ENCODE data around the gene BCAS3.
"Not testable (repeated sequence)": the region's sequence is repeated elsewhere in the genome, so short reads cannot be mapped to it uniquely, and the experiment has no call there.

The BCAS3 gene

DNA sequence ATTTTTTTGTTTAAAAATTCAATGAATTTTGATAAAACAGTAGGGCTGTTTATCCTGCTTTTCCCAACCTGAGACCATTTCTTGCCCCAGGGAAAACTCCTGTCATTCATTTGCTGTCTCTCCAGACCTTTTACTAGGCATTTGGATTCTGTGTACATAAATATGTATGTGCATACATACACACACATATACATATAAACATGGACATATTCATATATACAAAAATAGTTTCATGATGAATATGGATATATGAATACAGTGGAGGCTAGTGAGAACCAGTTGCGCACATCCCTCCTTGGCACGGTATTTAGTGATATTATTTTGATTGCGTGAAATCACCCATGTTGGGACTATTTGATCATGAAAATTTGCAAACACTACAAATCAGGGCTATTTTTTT, 269.9 kb downstream of the BCAS3 start:
- DNase-seq = no peak

DNA sequence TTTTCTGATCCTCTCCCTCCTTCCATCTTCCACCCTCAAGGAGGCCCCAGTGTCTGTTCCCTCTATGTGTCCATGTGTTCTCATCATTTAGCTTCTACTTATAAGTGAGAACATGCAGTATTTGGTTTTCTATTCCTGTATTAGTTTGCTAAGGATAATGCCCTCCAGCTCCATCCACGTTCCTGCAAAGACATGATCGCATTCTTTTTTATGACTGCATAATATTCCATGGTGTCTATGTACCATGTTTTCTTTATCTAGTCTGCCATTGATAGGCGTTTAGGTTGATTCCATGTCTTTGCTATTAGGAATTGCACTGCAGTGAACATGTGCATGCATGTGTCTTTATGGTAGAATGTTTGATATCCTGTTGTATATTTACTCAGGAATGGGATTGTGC, 275.1 kb downstream of the BCAS3 start:
- no peak for DNase-seq

DNA sequence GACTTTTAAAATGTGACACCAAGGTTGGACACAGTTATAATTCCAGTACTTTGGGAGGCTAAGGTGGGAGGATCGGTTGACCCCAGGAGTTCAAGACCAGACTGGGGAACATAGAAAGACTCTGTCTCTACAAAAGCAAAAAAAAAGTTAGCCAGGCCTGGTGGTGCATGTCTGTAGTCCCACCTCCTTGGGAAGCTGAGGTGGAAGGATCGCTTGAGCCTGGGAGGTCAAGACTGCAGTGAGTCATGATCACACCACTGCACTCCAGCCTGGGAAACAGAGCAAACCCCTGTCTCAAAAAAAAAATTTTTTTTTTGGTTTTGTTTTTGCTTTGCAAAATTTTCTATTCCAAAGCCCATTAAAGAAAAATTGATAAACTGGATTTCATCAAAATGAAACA, 281.4 kb downstream of the BCAS3 start:
- DNase-seq = no peak

DNA sequence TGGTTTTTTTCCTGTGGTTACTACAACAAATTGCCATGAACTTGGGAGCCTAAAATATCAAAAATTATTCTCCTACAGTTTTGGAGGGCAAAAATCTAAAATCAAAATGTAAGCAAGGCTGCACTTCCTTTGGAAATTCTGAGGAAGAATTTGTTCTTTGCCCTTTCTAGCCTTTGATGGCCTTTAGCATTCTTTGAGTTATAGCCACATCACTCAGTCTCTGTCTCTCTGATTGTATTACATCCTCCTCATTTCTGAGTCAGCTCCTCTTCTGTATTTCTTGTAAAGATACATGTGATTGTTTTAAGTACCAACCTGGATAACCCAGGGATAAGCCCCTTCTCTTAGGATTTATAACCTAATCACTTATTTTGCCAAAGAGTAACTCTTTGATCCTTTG, 282.0 kb downstream of the BCAS3 start:
- no peak for DNase-seq

DNA sequence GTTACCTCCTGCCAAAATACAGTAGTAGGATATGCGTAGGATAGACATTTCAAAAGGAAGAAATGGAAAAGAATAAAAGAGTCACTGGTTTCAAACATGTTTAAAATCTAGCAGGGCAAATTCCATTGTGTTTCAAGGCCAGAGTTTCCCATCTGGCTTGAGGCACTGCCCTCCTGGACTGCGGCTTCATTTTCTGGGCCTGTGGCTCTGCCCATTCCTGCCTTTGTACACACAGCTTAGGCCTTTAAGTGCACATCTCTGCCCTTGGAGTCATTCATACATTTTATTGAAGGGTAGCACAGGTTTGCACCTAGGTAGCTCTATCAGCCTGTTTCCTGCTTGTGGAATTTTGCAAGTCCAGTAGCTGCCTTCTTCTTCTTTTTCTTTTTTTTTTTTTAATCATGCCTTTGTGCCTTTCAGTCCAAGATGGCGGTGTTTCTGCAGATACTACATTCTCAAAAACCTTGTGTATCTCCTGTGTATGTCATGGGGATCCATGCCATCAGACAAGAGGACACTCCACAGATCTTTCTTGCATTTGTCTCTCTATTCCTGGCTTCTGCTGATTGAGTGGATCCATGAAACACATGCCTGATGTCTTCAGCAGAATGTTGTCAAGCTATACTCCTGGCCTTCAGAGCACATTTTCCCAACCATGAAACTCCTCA, 282.9 kb downstream of the BCAS3 start:
- no peak for DNase-seq

DNA sequence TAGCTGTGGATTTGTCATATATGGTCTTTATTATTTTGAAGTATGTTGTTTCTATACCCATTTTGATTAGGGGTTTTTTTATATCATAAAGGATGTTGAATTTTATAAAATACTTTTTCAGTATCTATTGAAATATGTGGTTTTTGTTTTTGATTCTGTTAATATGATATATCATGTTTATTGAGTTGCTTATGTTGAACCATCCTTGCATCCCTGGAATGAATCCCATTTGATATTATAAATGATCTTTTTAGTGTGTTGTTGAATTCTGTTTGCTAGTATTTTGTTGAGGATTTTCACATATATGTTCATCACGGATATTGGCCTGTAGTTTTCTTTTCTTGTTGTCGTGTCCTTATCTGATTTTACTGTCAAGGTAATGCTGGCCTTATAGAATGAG, 286.5 kb downstream of the BCAS3 start:
- no peak for DNase-seq

DNA sequence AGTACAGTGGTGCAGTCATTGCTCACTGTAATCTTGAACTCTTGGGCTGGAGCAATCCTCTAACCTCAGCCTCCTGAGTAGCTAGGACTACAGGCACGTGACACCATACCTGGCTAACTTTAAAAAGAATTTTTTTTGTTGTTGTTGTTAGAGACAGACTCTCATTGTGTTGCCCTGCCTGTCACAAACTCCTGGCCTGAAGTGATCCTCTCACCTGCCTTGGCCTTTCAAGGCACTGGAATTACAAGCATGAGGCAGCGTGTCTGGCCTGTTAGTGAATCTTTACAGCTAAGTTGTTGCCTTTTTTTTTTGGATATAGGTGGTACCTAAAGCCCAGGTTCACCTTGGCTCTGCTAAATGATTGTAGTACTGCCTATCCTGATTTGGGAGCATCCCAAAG, 290.6 kb downstream of the BCAS3 start:
- no peak for DNase-seq

DNA sequence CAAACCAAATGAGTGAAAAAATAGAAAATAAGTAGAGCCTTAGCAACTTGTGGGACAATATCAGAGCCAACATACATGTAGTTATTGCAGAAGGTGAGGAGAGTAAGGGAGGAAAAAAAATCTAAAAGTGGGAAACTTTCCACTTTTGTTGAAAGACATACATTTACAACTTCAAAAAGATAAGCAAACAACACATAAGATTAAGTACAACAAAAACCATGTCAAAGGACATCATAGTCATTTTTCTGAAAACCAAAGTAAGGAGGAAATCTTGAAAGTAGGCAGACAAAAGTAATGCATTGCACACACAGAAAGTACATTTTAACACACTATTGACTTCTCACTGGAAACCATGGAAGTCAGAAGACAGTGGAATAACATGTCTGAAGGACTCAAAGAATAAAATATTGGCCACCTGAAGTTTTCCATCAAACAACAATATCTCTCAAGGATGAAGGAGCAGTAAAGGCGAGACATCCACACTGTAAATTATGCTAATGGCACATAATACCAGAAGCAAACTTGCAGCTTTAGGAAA, 291.9 kb downstream of the BCAS3 start:
- no peak for DNase-seq

DNA sequence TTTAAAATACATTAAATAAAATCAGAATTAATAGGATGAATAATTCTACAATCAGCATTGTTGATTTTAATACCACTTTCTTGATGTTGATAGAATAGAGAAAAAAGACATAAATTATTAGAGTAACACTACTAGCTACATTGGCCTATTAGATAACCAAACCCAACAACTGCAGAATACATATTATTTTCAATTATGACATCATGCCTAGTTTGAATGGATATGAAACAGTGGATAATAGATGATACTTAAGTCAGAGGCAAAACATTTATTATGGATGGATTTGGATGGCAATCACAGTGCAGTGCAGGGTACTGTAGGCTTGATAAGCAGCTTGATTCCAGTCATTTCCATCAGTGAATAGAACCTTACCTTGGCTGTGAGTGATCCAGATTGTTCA, 293.1 kb downstream of the BCAS3 start:
- DNase-seq = no peak

DNA sequence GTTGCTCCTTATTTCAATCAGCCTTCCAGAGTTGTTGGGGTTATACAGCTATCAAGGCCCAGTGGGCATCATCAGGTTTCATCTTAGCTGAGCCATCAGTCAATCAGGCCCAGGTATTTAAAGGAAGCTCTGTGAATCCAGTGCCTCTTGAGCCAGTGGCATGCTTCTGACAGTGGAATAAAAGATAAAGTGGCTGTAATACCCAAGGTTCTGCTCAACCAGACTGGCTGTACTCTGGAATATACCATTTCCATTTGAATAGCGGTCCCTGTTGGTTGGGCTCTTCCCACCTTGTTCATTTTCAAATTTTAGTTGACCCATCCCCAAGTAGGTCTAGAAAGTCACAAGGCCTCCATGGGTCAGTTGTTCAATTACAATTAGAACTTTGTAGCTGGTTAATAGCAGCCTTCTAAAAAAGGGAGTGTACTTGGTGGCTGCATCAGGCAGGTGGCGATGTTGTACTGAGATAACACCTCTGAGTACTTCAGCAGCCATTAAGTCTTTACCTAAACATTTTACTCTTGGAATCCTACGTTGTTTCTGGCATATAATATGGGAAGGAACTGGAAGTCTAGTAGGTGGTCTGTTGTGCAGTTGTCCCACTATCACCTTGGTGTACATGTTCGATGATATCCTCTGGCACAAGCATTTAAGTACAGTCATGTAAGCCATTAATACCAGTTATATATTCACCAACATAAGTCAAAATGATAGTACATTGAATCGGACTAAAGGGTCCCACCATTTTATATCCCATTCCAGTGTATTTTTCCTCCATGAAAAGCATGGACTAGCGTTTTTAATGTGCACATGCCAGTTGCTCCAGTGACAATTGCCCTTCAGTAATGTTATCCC, 294.1 kb downstream of the BCAS3 start:
- peak; percentile 34 for DNase-seq

DNA sequence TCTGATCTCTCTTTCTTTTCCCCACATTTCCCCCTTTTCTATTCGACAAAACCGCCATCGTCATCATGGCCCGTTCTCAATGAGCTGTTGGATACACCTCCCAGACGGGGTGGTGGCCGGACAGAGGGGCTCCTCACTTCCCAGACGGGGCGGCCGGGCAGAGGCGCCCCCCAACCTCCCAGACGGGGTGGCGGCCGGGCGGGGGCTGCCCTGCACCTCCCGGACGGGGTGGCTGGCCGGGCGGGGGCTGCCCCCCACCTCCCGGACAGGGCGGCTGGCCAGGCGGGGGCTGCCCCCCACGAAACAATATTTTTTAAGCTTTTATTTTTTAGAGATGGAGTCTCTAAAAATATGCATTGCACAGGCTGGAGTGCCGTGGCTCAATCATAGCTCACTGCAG, 299.2 kb downstream of the BCAS3 start:
- DNase-seq = not testable (repeated sequence)

DNA sequence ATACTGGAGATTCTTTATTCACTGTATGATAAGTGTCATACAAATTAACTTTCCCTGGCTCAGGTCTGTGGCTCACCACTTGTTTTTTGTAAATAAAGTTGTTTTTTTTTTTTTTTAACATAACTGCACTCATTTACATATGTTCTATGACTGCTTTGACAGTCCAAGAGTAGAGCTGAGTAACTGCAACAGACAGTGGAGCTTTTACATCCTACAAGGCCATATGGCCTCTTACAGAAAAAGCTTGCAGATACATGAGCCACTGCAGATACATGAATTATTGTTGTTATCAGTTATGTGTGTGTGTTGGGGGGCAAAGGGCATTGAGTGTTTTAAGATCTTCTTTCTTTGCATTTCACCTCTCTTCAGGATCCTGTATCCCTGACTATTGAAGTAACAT, 311.7 kb downstream of the BCAS3 start:
- DNase-seq = no peak

DNA sequence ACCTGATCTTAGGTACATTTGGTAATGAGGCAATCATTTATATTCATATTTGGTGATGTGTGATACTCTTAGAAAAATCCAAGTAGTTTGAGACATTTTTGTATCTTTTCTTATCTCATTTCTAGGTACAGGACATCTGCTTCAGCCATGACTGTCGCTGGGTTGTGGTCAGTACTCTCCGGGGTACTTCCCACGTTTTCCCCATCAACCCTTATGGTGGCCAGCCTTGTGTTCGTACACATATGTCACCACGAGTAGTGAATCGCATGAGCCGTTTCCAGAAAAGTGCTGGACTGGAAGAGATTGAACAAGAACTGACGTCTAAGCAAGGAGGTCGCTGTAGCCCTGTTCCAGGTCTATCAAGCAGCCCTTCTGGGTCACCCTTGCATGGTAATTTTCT, 312.2 kb downstream of the BCAS3 start:
- no peak for DNase-seq

DNA sequence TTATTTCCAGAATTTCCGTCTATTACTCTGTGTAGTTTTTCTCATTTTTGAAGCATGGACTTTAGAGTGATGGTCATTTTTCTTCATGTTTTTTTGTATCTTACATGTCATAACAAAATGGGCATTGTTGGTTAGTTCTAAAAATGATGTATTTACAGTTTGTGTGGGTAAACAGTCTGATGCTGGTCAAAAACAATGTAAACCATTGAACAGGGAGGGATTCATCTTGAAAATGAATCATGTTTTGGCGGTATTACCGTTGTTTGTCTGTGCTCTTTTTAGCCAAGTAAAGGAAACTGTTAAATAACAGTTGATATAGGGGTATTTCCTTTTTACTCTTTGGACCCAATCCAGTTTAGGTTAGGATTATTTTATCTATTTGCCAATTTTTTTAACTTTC, 315.8 kb downstream of the BCAS3 start:
- no peak for DNase-seq

DNA sequence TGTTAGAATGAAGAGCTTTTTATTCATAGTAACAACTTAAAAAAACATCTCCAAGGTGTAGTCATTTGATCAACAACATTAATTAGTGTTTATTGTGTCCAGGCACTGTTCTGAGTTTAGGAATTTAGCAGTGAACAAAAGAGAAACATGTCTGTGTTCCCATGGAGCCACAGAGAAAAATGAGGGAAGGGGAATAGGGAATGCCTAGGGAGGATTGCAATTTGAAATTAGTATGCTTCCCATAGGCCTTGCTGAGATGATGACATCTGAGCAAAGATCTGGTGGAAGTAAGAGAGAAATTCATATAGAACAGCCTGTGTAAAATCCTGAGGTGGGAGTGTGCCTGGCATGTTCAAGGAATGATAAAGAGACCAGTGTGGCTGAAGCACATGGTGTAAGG, 318.0 kb downstream of the BCAS3 start:
- no peak for DNase-seq

DNA sequence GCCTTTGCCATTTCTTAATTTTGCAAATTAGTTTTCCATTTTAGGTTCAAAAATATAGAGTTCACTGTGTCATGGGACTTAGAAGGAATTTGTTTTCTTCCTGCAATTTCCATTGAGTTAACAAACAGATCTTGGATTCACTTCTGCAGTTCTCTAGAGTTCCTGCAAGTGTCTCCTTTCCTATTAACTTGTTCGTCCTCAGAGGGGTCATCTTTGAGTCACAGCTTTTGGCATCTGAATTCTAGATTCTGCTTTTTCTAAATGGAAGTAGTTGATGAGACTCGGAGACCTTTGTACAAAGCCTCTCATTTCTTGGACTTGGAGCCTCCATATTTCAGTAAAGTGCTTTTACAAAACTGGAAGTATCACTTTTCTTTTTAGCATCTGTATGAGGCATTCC, 323.3 kb downstream of the BCAS3 start:
- DNase-seq = no peak

DNA sequence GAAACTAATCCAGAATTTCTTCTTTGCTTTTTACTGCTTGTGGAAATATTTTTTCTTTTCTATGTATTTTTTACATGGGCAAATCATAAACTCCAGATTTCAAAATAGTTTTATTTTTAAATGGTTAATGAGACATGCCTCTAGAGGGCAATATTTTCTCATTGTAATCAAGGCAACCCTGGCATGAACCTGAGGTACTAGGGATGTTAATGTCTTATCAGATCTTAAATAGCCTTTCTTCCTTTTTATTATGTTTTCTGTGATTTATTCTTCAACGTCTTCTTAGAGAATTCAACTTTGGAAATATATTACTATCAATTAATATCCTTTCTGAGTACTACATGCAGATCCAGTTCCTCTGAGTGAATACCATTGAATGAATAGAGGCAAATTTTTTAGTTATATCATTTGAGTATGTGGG, 324.7 kb downstream of the BCAS3 start:
- DNase-seq = peak; percentile 27

DNA sequence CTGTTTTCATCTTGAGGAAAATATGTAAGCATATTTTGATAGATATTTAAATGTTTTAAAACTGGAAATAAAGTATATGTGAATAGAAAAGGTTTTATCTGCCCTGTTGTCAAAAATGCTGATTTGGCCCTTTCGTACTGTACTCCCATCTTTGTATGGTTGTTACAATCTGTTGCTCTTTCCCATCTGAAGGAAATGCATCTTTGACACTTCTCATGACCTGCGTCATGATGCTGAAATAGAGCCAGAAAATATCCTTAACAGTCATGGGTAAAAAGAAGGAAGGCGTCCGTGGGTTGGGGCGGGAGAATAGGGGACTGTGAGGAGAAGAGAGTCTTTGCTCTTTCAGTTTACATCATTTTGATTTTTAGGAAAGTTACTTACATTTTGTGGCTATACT, 327.7 kb downstream of the BCAS3 start:
- DNase-seq = no peak

DNA sequence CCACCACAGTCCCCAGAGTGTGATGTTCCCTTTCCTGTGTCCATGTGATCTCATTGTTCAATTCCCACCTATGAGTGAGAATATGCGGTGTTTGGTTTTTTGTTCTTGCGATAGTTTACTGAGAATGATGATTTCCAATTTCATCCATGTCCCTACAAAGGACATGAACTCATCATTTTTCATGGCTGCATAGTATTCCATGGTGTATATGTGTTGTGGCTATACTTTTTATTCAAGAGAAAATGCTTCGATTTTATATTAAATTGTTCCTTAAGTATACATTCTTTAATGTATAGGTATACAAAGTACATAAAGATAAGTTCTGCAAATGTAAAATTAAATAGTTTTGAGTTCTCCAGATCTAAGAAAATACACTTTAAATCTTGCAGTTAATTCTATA, 328.3 kb downstream of the BCAS3 start:
- not testable (repeated sequence) for DNase-seq

DNA sequence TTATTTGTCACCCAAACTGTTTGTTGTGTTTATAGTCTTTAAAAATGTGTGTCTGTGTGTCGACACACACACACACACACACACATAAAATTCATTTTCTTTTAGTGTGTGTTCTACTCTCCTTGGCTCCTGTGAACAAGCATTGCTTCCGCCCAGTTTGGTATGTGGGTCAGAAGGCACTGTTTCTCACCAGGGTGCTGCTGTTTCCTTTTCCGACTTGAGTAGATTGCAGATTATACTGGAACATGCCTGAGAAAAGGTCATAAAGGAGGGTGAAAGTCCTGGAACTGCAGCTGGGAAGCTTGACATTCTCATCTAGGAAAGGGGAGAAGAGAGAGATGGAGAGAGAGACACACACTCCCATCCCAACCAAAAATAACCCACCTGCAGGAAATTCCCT, 330.3 kb downstream of the BCAS3 start:
- no peak for DNase-seq

DNA sequence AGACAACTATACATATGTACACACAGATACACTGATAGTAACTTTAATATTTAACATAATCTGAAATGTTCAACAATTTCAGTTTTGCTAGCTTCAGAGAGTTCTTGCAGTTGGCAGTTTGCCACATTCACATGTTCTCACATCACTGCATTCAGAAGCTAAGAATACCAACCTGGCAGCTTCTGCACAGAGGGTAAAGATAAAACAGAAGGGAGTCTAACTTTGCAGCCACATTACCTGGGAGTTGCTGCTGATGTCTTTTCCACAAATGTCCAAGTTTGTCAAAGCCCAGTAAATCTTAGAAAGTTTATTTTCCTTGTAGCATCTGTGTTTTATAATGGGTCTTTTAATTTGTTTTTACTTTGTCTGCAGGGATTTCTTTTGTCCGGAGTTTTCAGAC, 332.0 kb downstream of the BCAS3 start:
- DNase-seq = no peak

DNA sequence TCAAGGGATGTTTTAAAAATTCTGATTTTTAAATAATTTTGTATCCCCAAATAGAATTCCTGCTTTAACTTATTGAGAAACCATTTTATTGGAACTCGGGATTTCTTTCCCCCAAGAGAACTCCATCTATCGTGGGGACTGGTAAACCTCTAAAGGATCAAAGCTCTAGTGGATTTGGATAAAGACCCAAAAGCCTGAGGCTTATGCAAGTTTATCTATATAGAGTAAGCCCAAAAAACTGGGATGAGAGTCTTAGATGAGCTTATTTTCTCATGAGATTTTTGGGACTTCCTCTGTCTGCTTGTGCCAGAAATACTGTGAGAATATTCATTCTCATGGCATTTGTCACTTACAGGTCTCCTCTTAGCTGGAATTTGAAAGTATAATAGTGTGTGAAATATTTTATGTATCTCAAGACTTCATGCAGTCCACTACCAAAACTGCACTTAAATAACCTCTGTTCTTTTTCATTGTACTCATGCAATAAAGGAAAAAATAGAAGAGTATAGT, 333.1 kb downstream of the BCAS3 start:
- no peak for DNase-seq

DNA sequence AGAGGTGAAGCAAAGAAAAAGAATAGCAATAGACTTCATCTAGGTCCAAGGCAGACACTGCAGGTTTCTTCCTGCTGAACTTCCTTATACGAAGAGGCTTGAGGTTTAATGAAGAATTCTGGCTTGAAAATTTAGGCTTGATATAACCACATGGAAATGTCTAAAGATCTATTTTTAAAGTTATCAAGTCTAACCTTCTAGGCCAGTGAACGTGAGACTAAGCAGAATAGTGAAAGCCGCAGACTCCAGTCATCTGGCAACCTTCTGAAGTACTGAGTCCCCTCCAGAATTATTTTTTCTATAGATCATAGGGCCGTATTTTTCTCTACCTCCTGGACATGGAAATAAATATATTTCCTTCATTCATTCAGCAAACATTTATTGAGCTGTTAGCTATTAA, 333.6 kb downstream of the BCAS3 start:
- DNase-seq = no peak

DNA sequence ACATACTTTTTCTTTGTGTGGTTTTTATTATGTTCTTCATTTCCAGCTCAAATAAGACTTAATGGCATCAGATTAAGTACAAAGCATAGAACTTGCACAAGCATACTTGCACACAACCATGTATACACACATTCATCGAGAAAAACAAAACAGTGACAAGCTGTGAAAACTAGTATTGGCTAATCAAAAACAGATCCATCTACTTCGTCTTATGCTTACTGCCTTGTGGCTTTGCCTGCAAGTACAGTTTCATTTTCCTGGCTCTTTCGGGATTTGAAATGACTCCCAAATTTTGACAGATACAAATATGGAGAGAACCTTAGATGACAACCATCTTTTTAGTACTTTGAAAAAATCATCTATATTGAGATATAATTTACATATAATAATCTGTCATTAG, 338.3 kb downstream of the BCAS3 start:
- no peak for DNase-seq

Data from CD4-positive, alpha-beta T cell treated with Interleukin-4 for 4 hours (primary cell).